ENCODE data around the gene ZNF827. TPM values are rescaled to one million over a fixed set of nuclear protein-coding genes. Genes with fewer than 3 reads are reported as not detected.

Gene ZNF827
- total RNA-seq, 2 donors from 2014 or later, result 5.4 to 13.8 TPM

- no peaks in the 10 kb centered on the region for H3K9me3 ChIP-seq
- H3K36me3 ChIP-seq (replicated peaks in 1 of 2; ENCODE audit: insufficient read depth in 1 of 2, low read depth in 2 of 2), result no peaks in the 10 kb centered on the region
- intact Hi-C loops (cut with DNase I), result no loop called here
- no peaks in the 10 kb centered on the region for H3K4me1 ChIP-seq
- ATAC-seq (no peak), DNase-seq (no peak)
- no peaks in the 10 kb centered on the region for H3K27me3 ChIP-seq
- TF ChIP-seq CTCF (IDR thresholded peaks at IDR 0.05) (no peak), POLR2A (IDR thresholded peaks at IDR 0.05) (no peak)
- H3K27ac ChIP-seq, result no peak overlapping the region
- WGBS, 2 donors, result 95 to 97% methylated on average over 5 of the region's 5 CpGs
- H3K4me3 ChIP-seq, result no peak overlapping the region
Observed at GRCh38 chr4:145792429-145792828, 146.2 kb downstream of the ZNF827 start.

DNA sequence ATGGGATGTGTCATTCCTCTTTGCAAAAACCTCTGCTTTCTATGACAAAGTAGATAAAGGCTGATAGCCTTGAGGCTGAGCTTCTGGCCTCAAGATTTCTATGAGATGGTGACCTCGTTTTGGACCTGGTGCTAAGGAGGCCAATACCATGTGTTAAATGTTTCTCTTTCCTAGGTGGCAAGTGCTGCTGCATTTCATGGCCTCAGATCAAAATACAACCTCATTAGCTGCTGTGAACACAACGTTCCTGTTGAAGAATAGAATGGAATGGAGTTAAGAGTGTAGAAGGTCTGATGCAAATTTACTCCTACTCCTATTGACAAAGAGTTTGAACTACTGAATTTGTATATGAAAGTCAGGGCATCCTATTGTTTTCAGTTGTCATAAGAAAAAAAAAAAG lies 146.6 kb downstream of the ZNF827 start:
- intact Hi-C loops (cut with DNase I), result no loop called here
- no peak overlapping the region for H3K4me3 ChIP-seq
- WGBS, 2 donors, result 41 to 45% methylated on average over 2 of the region's 2 CpGs
- no peaks in the 10 kb centered on the region for H3K9me3 ChIP-seq
- no peaks in the 10 kb centered on the region for H3K4me1 ChIP-seq
- ATAC-seq (no peak), DNase-seq (no peak)
- H3K36me3 ChIP-seq (replicated peaks in 1 of 2; ENCODE audit: insufficient read depth in 1 of 2, low read depth in 2 of 2), result no peaks in the 10 kb centered on the region
- H3K27me3 ChIP-seq, result no peaks in the 10 kb centered on the region
- TF ChIP-seq CTCF (IDR thresholded peaks at IDR 0.05) (no peak), POLR2A (IDR thresholded peaks at IDR 0.05) (no peak)
- H3K27ac ChIP-seq, result no peak overlapping the region

- ATAC-seq (no peak), DNase-seq (no peak)
- 54 to 57% methylated on average over 2 of the region's 2 CpGs for WGBS, 2 donors
- TF ChIP-seq CTCF (IDR thresholded peaks at IDR 0.05) (no peak), POLR2A (IDR thresholded peaks at IDR 0.05) (no peak)
- Histone ChIP-seq H3K27me3 (no peaks in the 10 kb centered on the region), H3K4me1 (peaks cover 3% of the 10 kb centered on the region), H3K36me3 (replicated peaks in 1 of 2; ENCODE audit: insufficient read depth in 1 of 2, low read depth in 2 of 2) (no peaks in the 10 kb centered on the region), H3K9me3 (no peaks in the 10 kb centered on the region), H3K4me3 (no peak overlapping the region), H3K27ac (no peak overlapping the region)
- intact Hi-C loops (cut with DNase I), result no loop called here
Observed at GRCh38 chr4:145788755-145789154, 149.9 kb downstream of the ZNF827 start.

- Histone ChIP-seq H3K27ac (no peak overlapping the region), H3K27me3 (no peaks in the 10 kb centered on the region), H3K9me3 (no peaks in the 10 kb centered on the region), H3K4me1 (peaks cover 3% of the 10 kb centered on the region), H3K36me3 (replicated peaks in 1 of 2; ENCODE audit: insufficient read depth in 1 of 2, low read depth in 2 of 2) (no peaks in the 10 kb centered on the region), H3K4me3 (no peak overlapping the region)
- WGBS, 2 donors, result 92 to 99% methylated on average over 5 of the region's 5 CpGs
- intact Hi-C loops (cut with DNase I), result no loop called here
- ATAC-seq, result no peak
- DNase-seq, result no peak
- TF ChIP-seq CTCF (IDR thresholded peaks at IDR 0.05) (no peak), POLR2A (IDR thresholded peaks at IDR 0.05) (no peak)
Observed at GRCh38 chr4:145786830-145787229, 151.8 kb downstream of the ZNF827 start.

GRCh38 chr4:145786261-145786660 lies 152.4 kb downstream of the ZNF827 start:
- Histone ChIP-seq H3K4me1 (peaks cover 3% of the 10 kb centered on the region), H3K27ac (no peak overlapping the region), H3K9me3 (no peaks in the 10 kb centered on the region), H3K36me3 (replicated peaks in 1 of 2; ENCODE audit: insufficient read depth in 1 of 2, low read depth in 2 of 2) (no peaks in the 10 kb centered on the region), H3K27me3 (no peaks in the 10 kb centered on the region), H3K4me3 (no peak overlapping the region)
- DNase-seq (no peak), ATAC-seq (no peak)
- no peak for TF ChIP-seq POLR2A (IDR thresholded peaks at IDR 0.05)
- no peak for TF ChIP-seq CTCF (IDR thresholded peaks at IDR 0.05)
- WGBS, 2 donors, result 82 to 95% methylated on average over 2 of the region's 2 CpGs
- intact Hi-C loops (cut with DNase I), result no loop called here
